OCI-LY7 (cell line): ENCODE measurements around the gene MAP3K14. TPM values are rescaled to one million over a fixed set of nuclear protein-coding genes. Genes with fewer than 3 reads are reported as not detected.

Experiments used
- BruUV-seq: library from RNA; stranded (reverse); fragments of 400-500 nt; replicated peaks from 2 replicates; lab custom pipeline; 2021; lab: Mats Ljungman, UMichigan
- CTCF ChIA-PET: fragments of 300-600 bp; sonication (Branson Sonifier 250); formaldehyde crosslinking; loops from one replicate; lab custom pipeline; 2022; ENCODE audit warnings: antibody characterized with exemption; ENCODE audit not compliant: unreplicated experiment; lab: Charles Lee
- POLR2A ChIA-PET: fragments of 300-600 bp; sonication (Branson Sonifier 250); formaldehyde crosslinking; loops from one replicate; lab custom pipeline; 2022; ENCODE audit warnings: antibody characterized with exemption; lab: Charles Lee
- DNase-seq: peaks from one replicate; pipeline ENCODE4 v3.0.0-alpha.2; 2015; ENCODE audit warnings: low spot score
- H2AFZ ChIP-seq: fragments of 200-600 bp; sonication (generic), shearing (Covaris generic); 2 replicates; pipeline ENCODE4 v1.6.1; 2014; ENCODE audit warnings: mild to moderate bottlenecking, antibody characterized with exemption, low read length, moderate library complexity
- H3K27ac ChIP-seq: fragments of 200-600 bp; sonication (generic); 2 replicates; pipeline ENCODE4 v1.5.1; 2014; ENCODE audit warnings: mixed run types, low read depth, mild to moderate bottlenecking, moderate library complexity, low read length, inconsistent platforms; ENCODE audit not compliant: poor library complexity, severe bottlenecking
- H3K36me3 ChIP-seq: fragments of 200-600 bp; sonication (generic); 2 replicates; pipeline ENCODE4 v1.6.1; 2014; ENCODE audit warnings: mild to moderate bottlenecking, antibody characterized with exemption, low read length, moderate library complexity, mixed read lengths; ENCODE audit not compliant: insufficient read depth
- H3K4me1 ChIP-seq: fragments of 200-600 bp; sonication (generic); 2 replicates; pipeline ENCODE4 v1.5.1; 2014; ENCODE audit warnings: mild to moderate bottlenecking, low read length; ENCODE audit not compliant: insufficient read depth, poor library complexity, severe bottlenecking
- H3K4me2 ChIP-seq: fragments of 200-600 bp; sonication (generic); 2 replicates; pipeline ENCODE4 v1.6.1; 2014; ENCODE audit warnings: mild to moderate bottlenecking, low read length
- H3K4me3 ChIP-seq: fragments of 200-600 bp; sonication (generic); 2 replicates; pipeline ENCODE4 v1.5.1; 2014; ENCODE audit warnings: mild to moderate bottlenecking, low read depth, low read length; ENCODE audit not compliant: poor library complexity, severe bottlenecking
- H3K79me2 ChIP-seq: fragments of 200-600 bp; sonication (generic); 2 replicates; pipeline ENCODE4 v1.6.1; 2016; ENCODE audit warnings: low read depth, mild to moderate bottlenecking, low read length, moderate library complexity, mixed read lengths; ENCODE audit not compliant: insufficient read depth
- H3K9me2 ChIP-seq: fragments of 200-600 bp; sonication (generic); 2 replicates; pipeline ENCODE4 v1.6.1; 2016; ENCODE audit warnings: mild to moderate bottlenecking, low read length, mixed read lengths; ENCODE audit not compliant: insufficient read depth
- H3K9me3 ChIP-seq: fragments of 200-600 bp; sonication (generic); 2 replicates; pipeline ENCODE4 v1.6.1; 2014; ENCODE audit warnings: mild to moderate bottlenecking, mixed run types, low read length, mixed read lengths
- H4K20me1 ChIP-seq: fragments of 200-600 bp; sonication (generic); 2 replicates; pipeline ENCODE4 v1.6.1; 2014; ENCODE audit warnings: mild to moderate bottlenecking, antibody characterized with exemption, low read length, moderate library complexity, mixed read lengths; ENCODE audit not compliant: insufficient read depth
- CTCF ChIP-seq: fragments of 200-600 bp; sonication (generic); conservative IDR thresholded peaks from 2 replicates; pipeline ENCODE4 v1.5.1; 2014; ENCODE audit warnings: mild to moderate bottlenecking, antibody characterized with exemption, low read length, moderate library complexity, mixed read lengths
- EZH2phosphoT487 ChIP-seq: fragments of 200-600 bp; sonication (generic); IDR thresholded peaks from 2 replicates; pipeline ENCODE4 v1.6.1; 2018; ENCODE audit warnings: low read depth, borderline replicate concordance, mild to moderate bottlenecking, mixed run types, antibody characterized with exemption, low read length, moderate library complexity, mixed read lengths
- intact Hi-C: fragments of 100-400 bp; cut with micrococcal nuclease; formaldehyde crosslinking; loops from one replicate; pipeline ENCODE4 v1.10.0; 2022; ENCODE audit not compliant: unreplicated experiment
- total RNA-seq, 2 experiments: library from RNA; depleted of rRNA in 1 of 2; stranded (reverse); fragments of >200 nt in 1 of 2; shearing (Covaris generic) in 1 of 2; gene quantifications; 2 replicates each; pipeline ENCODE4 v1.2.3, GENCODE V29; 2014 to 2022

Gene MAP3K14
- total RNA-seq, 2 experiments from 2014 or later = 12.3 to 21.2 TPM

- no peaks in the 10 kb centered on the region for H4K20me1 ChIP-seq
- intact Hi-C loops = loop anchor here (1.0 to 2.0 kb wide), 2 partner anchors 21 to 138 kb away; no protein-coding TSS in a partner anchor
- peaks cover 64% of the 10 kb centered on the region for H3K36me3 ChIP-seq
Observed at GRCh38 chr17:45247429-45248131, 69.2 kb downstream of the MAP3K14 start.

GRCh38 chr17:45246861-45247428 lies 69.9 kb downstream of the MAP3K14 start:
- peak overlapping the region; percentile 87 for H3K4me2 ChIP-seq
- POLR2A ChIA-PET = interaction anchor here (0.6 to 1.1 kb wide), 2 partner anchors 21 to 171 kb away, joined by 3 read pairs; no protein-coding TSS in a partner anchor

More at GRCh38 chr17:45247429-45248131, 69.2 kb downstream of the MAP3K14 start:
- no TSS peak for BruUV-seq
- peak overlapping the region; percentile 87 for H3K4me2 ChIP-seq
- TF ChIP-seq EZH2phosphoT487 (no peak), CTCF (no peak)
- peak overlapping the region; percentile 65; the same call in 1 of the 2 replicates for H2AFZ ChIP-seq
- no peaks in the 10 kb centered on the region for H3K9me2 ChIP-seq
- H3K4me3 ChIP-seq = peak overlapping the region; percentile 91
- no peaks in the 10 kb centered on the region for H3K9me3 ChIP-seq
- H3K27ac ChIP-seq = peak overlapping the region; percentile 80
- POLR2A ChIA-PET = interaction anchor here (1.0 to 1.6 kb wide), 4 partner anchors 12 to 69 kb away, joined by 3 to 5 read pairs (median 4); partner anchors contain the start of genes FMNL1 and MAP3K14
- CTCF ChIA-PET = interaction anchor here (0.6 to 0.7 kb wide), 2 partner anchors 21 to 199 kb away, joined by 3 to 4 read pairs; no protein-coding TSS in a partner anchor
- H3K4me1 ChIP-seq = peaks cover 21% of the 10 kb centered on the region
- peaks cover 5% of the 10 kb centered on the region; the same call in 1 of the 2 replicates for H3K79me2 ChIP-seq
- DNase-seq = peak; percentile 94

More at GRCh38 chr17:45246861-45247428, 69.9 kb downstream of the MAP3K14 start:
- peak overlapping the region; percentile 80 for H3K27ac ChIP-seq
- peak overlapping the region; percentile 91 for H3K4me3 ChIP-seq
- TF ChIP-seq CTCF = peak; percentile 80
- no peak for TF ChIP-seq EZH2phosphoT487
- H4K20me1 ChIP-seq = no peaks in the 10 kb centered on the region
- H3K9me3 ChIP-seq = no peaks in the 10 kb centered on the region
- peak; percentile 50 for DNase-seq
- peak overlapping the region; percentile 65; the same call in 1 of the 2 replicates for H2AFZ ChIP-seq
- peaks cover 21% of the 10 kb centered on the region for H3K4me1 ChIP-seq
- no peaks in the 10 kb centered on the region for H3K9me2 ChIP-seq
- intact Hi-C loops = loop anchor here (1.0 to 2.0 kb wide), 2 partner anchors 20 to 138 kb away; no protein-coding TSS in a partner anchor
- peaks cover 69% of the 10 kb centered on the region for H3K36me3 ChIP-seq
- no TSS peak for BruUV-seq
- H3K79me2 ChIP-seq = peaks cover 5% of the 10 kb centered on the region; the same call in 1 of the 2 replicates
- CTCF ChIA-PET = interaction anchor here (0.6 kb wide), 1 partner anchor 198 kb away, joined by 4 read pairs; no protein-coding TSS in a partner anchor
